GM12878 (cell line): ENCODE results near the gene POFUT2. TPM values are rescaled to one million over a fixed set of nuclear protein-coding genes. Genes with fewer than 3 reads are reported as not detected.

ENCODE experiments used
- BMI1 ChIP-seq: fragments of 450-650 bp; IDR thresholded peaks from 2 replicates; pipeline ENCODE4 v1.6.1; 2016; ENCODE audit warnings: mild to moderate bottlenecking, moderate library complexity, borderline replicate concordance
- CEBPB ChIP-seq, 2 experiments: fragments of 150-350 bp in 1 of 2; IDR thresholded peaks; 2 replicates each; pipeline ENCODE4 v1.6.1; 2012 to 2014; ENCODE audit warnings: low read depth in 2 of 2, low read length in 2 of 2, borderline replicate concordance in 1 of 2, inconsistent platforms in 1 of 2
- JUNB ChIP-seq: IDR thresholded peaks from 2 replicates; pipeline ENCODE4 v1.6.1; 2016; ENCODE audit warnings: antibody characterized with exemption, mild to moderate bottlenecking
- PAX8 ChIP-seq: fragments of 450-650 bp; IDR thresholded peaks from 2 replicates; pipeline ENCODE4 v1.6.1; 2017; ENCODE audit warnings: mild to moderate bottlenecking, moderate library complexity
- SRF ChIP-seq, 2 experiments: IDR thresholded peaks; 2 replicates each; pipeline ENCODE4 v1.6.1; 2011; ENCODE audit warnings: low read depth in 2 of 2, low read length in 2 of 2, mild to moderate bottlenecking in 1 of 2, moderate library complexity in 1 of 2
- STAT3 ChIP-seq: IDR thresholded peaks from 2 replicates; pipeline ENCODE4 v1.6.1; 2011; ENCODE audit warnings: low read depth, low read length, improper control_type of control experiment
- ZNF384 ChIP-seq: IDR thresholded peaks from 2 replicates; pipeline ENCODE4 v1.6.1; 2012; ENCODE audit warnings: low read depth, mild to moderate bottlenecking, low read length, improper control_type of control experiment, borderline replicate concordance
- polyA plus RNA-seq, 11 experiments: library from polyadenylated mRNA; depleted of rRNA in 4 of 11; unstranded in 6 of 11; stranded (reverse) in 5 of 11; fragments of >200 nt; fragmentation: Nextera tagmentation in 4 of 11; fragmentation: Illumina TruSeq in 1 of 11; extraction: Ambion mirVana in 4 of 11; extraction: Trizol in 1 of 11; gene quantifications; 1 replicate in 1 of 11; 2 replicates in 10 of 11; pipeline versions ENCODE4 v1.2.1 to v1.2.3, GENCODE V29; 2011 to 2016; ENCODE audit warnings: inconsistent platforms in 2 of 11, missing spikeins in 2 of 11, low read depth in 1 of 11
- total RNA-seq, 4 experiments: library from RNA; depleted of rRNA in 3 of 4; stranded (reverse); fragments of >200 nt in 3 of 4; fragmentation: Illumina TruSeq in 1 of 4; extraction: Trizol in 1 of 4; gene quantifications; 2 replicates each; pipeline versions ENCODE4 v1.2.1 to v1.2.3, GENCODE V29; 2013 to 2021
- TF ChIP-seq, protein P1 (sequence below): fragments of 450-650 bp; IDR thresholded peaks from 2 replicates; pipeline ENCODE4 v1.6.1; 2016; ENCODE audit warnings: mild to moderate bottlenecking, moderate library complexity, borderline replicate concordance
- TF ChIP-seq, protein P2 (sequence below): fragments of 450-650 bp; IDR thresholded peaks from 2 replicates; pipeline ENCODE4 v1.6.1; 2014; ENCODE audit warnings: mild to moderate bottlenecking

The POFUT2 gene
- total and polyA plus RNA-seq, 10 of the 15 experiments (the other 5 are each of a cell fraction or from before 2014, with no cell fraction given), result 1.2 to 15.1 (median 6.8) TPM

DNA sequence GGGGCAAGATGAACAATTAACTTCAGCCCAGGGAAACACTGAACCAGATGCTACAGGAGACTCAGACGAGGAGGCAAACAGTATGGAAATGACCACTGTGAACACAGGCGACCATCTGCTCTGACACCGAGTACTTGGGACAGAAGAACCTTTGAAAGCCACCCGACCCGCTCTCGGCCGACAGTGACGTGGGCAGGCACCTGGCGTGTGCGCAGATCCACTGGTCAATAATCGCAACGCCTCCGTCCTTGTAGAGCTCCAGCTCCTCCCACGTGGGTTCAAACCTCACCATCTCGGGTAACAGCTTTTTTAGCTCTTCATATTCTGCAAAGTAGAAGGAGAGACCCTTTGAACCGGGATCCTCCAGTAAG lies 20.3 kb downstream of the POFUT2 start (continued):
- TF ChIP-seq ZNF384 (no peak), SRF (IDR thresholded peaks at IDR 0.05; ENCODE audit: low read depth in 2 of 2, low read length in 2 of 2) (no peak), BMI1 (no peak), STAT3 (no peak), CEBPB (IDR thresholded peaks at IDR 0.05; ENCODE audit: borderline replicate concordance in 1 of 2, low read depth in 2 of 2, low read length in 2 of 2) (no peak), PAX8 (no peak), JUNB (no peak)
- TF ChIP-seq, protein P1, sequence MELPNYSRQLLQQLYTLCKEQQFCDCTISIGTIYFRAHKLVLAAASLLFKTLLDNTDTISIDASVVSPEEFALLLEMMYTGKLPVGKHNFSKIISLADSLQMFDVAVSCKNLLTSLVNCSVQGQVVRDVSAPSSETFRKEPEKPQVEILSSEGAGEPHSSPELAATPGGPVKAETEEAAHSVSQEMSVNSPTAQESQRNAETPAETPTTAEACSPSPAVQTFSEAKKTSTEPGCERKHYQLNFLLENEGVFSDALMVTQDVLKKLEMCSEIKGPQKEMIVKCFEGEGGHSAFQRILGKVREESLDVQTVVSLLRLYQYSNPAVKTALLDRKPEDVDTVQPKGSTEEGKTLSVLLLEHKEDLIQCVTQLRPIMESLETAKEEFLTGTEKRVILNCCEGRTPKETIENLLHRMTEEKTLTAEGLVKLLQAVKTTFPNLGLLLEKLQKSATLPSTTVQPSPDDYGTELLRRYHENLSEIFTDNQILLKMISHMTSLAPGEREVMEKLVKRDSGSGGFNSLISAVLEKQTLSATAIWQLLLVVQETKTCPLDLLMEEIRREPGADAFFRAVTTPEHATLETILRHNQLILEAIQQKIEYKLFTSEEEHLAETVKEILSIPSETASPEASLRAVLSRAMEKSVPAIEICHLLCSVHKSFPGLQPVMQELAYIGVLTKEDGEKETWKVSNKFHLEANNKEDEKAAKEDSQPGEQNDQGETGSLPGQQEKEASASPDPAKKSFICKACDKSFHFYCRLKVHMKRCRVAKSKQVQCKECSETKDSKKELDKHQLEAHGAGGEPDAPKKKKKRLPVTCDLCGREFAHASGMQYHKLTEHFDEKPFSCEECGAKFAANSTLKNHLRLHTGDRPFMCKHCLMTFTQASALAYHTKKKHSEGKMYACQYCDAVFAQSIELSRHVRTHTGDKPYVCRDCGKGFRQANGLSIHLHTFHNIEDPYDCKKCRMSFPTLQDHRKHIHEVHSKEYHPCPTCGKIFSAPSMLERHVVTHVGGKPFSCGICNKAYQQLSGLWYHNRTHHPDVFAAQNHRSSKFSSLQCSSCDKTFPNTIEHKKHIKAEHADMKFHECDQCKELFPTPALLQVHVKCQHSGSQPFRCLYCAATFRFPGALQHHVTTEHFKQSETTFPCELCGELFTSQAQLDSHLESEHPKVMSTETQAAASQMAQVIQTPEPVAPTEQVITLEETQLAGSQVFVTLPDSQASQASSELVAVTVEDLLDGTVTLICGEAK, result no peak
- TF ChIP-seq, protein P2, sequence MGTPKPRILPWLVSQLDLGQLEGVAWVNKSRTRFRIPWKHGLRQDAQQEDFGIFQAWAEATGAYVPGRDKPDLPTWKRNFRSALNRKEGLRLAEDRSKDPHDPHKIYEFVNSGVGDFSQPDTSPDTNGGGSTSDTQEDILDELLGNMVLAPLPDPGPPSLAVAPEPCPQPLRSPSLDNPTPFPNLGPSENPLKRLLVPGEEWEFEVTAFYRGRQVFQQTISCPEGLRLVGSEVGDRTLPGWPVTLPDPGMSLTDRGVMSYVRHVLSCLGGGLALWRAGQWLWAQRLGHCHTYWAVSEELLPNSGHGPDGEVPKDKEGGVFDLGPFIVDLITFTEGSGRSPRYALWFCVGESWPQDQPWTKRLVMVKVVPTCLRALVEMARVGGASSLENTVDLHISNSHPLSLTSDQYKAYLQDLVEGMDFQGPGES, result no peak
- TF ChIP-seq, all 136 proteins: peak for 0
